PC-3 (cell line): ENCODE results near the gene SEC62.

Source experiments
- CTCF ChIP-seq: fragments of 300-600 bp; sonication (generic); conservative IDR thresholded peaks from 2 replicates; pipeline ENCODE4 v1.5.1; 2017; ENCODE audit warnings: antibody characterized with exemption, low read depth, mild to moderate bottlenecking, low read length
- EZH2 ChIP-seq: fragments of 300-600 bp; sonication (generic); IDR thresholded peaks from one replicate; pipeline ENCODE4 v1.6.1; 2017; ENCODE audit warnings: antibody characterized with exemption, mild to moderate bottlenecking, low read length; ENCODE audit not compliant: unreplicated experiment

- TF ChIP-seq CTCF (no peak), EZH2 (no peak)
Observed at GRCh38 chr3:169930843-169931242, 35.8 kb upstream of the SEC62 start.
